GM18870 (cell line): ENCODE results near the gene RCN1.
"Not testable (repeated sequence)": the region's sequence is repeated elsewhere in the genome, so short reads cannot be mapped to it uniquely, and the experiment has no call there.

Source experiments
- ATAC-seq: cut with Tn5 transposase; IDR thresholded peaks from one replicate; pipeline ENCODE4 v1.9.1; 2021; ENCODE audit warnings: moderate library complexity; ENCODE audit not compliant: unreplicated experiment

Gene RCN1

GRCh38 chr11:32073644-32074026, 17.2 kb upstream of the RCN1 start:
- no peak for ATAC-seq

GRCh38 chr11:32079553-32079952, 11.3 kb upstream of the RCN1 start:
- ATAC-seq: no peak

GRCh38 chr11:32080361-32080980, 10.4 kb upstream of the RCN1 start:
- no peak for ATAC-seq

- ATAC-seq: no peak
Observed at GRCh38 chr11:32081129-32081641, 9.7 kb upstream of the RCN1 start.

- no peak for ATAC-seq
Observed at GRCh38 chr11:32081901-32082300, 9.0 kb upstream of the RCN1 start.

GRCh38 chr11:32082346-32082986, 8.4 kb upstream of the RCN1 start:
- no peak for ATAC-seq

- ATAC-seq: peak; percentile 24
Observed at GRCh38 chr11:32087597-32087996, 3.3 kb upstream of the RCN1 start.

- peak; percentile 46 for ATAC-seq
Observed at GRCh38 chr11:32088117-32088941, 2.5 kb upstream of the RCN1 start.

- ATAC-seq: no peak
Observed at GRCh38 chr11:32092581-32093170, 1.8 kb downstream of the RCN1 start.

GRCh38 chr11:32094923-32095322, 4.0 kb downstream of the RCN1 start:
- ATAC-seq: no peak

GRCh38 chr11:32098142-32098903, 7.4 kb downstream of the RCN1 start:
- no peak for ATAC-seq

- ATAC-seq: no peak
Observed at GRCh38 chr11:32099516-32099915, 8.6 kb downstream of the RCN1 start.

GRCh38 chr11:32100495-32100894, 9.6 kb downstream of the RCN1 start:
- no peak for ATAC-seq

- ATAC-seq: no peak
Observed at GRCh38 chr11:32101791-32102190, 10.9 kb downstream of the RCN1 start.

GRCh38 chr11:32103121-32103719, 12.3 kb downstream of the RCN1 start:
- ATAC-seq: not testable (repeated sequence)

- ATAC-seq: no peak
Observed at GRCh38 chr11:32103941-32104340, 13.1 kb downstream of the RCN1 start.

GRCh38 chr11:32105871-32106560, 15.1 kb downstream of the RCN1 start:
- ATAC-seq: peak; percentile 75

- ATAC-seq: peak; percentile 28
Observed at GRCh38 chr11:32107647-32108046, 16.8 kb downstream of the RCN1 start.

- no peak for ATAC-seq
Observed at GRCh38 chr11:32108576-32108975, 17.7 kb downstream of the RCN1 start.

GRCh38 chr11:32109138-32109537, 18.3 kb downstream of the RCN1 start:
- ATAC-seq: no peak
